Measurements from ENCODE around the gene UPB1. TPM values are rescaled to one million over a fixed set of nuclear protein-coding genes. Genes with fewer than 3 reads are reported as not detected.

UPB1 gene
- total and polyA plus RNA-seq, 10 of the 15 experiments (the other 5 are each of a cell fraction or from before 2014, with no cell fraction given): 0.89 to 20.5 (median 3.1) TPM

GRCh38 chr22:24554313-24555164 lies 59.4 kb downstream of the UPB1 start, which contains the start of gene GUCD1 (continued):
- TF ChIP-seq, protein P1, sequence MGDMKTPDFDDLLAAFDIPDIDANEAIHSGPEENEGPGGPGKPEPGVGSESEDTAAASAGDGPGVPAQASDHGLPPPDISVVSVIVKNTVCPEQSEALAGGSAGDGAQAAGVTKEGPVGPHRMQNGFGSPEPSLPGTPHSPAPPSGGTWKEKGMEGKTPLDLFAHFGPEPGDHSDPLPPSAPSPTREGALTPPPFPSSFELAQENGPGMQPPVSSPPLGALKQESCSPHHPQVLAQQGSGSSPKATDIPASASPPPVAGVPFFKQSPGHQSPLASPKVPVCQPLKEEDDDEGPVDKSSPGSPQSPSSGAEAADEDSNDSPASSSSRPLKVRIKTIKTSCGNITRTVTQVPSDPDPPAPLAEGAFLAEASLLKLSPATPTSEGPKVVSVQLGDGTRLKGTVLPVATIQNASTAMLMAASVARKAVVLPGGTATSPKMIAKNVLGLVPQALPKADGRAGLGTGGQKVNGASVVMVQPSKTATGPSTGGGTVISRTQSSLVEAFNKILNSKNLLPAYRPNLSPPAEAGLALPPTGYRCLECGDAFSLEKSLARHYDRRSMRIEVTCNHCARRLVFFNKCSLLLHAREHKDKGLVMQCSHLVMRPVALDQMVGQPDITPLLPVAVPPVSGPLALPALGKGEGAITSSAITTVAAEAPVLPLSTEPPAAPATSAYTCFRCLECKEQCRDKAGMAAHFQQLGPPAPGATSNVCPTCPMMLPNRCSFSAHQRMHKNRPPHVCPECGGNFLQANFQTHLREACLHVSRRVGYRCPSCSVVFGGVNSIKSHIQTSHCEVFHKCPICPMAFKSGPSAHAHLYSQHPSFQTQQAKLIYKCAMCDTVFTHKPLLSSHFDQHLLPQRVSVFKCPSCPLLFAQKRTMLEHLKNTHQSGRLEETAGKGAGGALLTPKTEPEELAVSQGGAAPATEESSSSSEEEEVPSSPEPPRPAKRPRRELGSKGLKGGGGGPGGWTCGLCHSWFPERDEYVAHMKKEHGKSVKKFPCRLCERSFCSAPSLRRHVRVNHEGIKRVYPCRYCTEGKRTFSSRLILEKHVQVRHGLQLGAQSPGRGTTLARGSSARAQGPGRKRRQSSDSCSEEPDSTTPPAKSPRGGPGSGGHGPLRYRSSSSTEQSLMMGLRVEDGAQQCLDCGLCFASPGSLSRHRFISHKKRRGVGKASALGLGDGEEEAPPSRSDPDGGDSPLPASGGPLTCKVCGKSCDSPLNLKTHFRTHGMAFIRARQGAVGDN (IDR thresholded peaks at IDR 0.05): peak; percentile 19; the same call in 1 of the 2 replicates
- TF ChIP-seq ZSCAN29 (IDR thresholded peaks at IDR 0.05) (no peak), CHD1 (IDR thresholded peaks at IDR 0.05; ENCODE audit: low read depth, low read length) (peak; percentile 78; the same call in 1 of the 2 replicates), NR2F1 (conservative IDR thresholded peaks at IDR 0.05) (peak; percentile 38; the same call in 1 of the 2 replicates), MEF2B (IDR thresholded peaks at IDR 0.05; ENCODE audit: partially characterized antibody, poor library complexity, severe bottlenecking) (no peak), NRF1 (conservative IDR thresholded peaks at IDR 0.05; ENCODE audit: low read depth, low read length) (no peak), WRNIP1 (IDR thresholded peaks at IDR 0.05; ENCODE audit: borderline replicate concordance, low read depth, low read length) (0 out of 2 replicates have a peak, but pooled peaks have one; percentile 27), BACH1 (IDR thresholded peaks at IDR 0.05; ENCODE audit: borderline replicate concordance) (peak; percentile 70; the same call in 1 of the 2 replicates), IKZF1 (conservative IDR thresholded peaks at IDR 0.05) (peak; percentile 38)

Data from GM12878 (cell line).